DOHH2 (cell line): ENCODE data around the gene ABRAXAS1.
"Not testable (repeated sequence)": the region's sequence is repeated elsewhere in the genome, so short reads cannot be mapped to it uniquely, and the experiment has no call there.

Source experiments
- H3F3A ChIP-seq: fragments of 200-600 bp; sonication (generic), shearing (Covaris generic); 2 replicates; pipeline ENCODE4 v1.6.0; 2016; ENCODE audit warnings: antibody characterized with exemption, mild to moderate bottlenecking; ENCODE audit not compliant: control insufficient read depth, insufficient read depth
- H3K27ac ChIP-seq: fragments of 200-600 bp; sonication (generic); 2 replicates; pipeline ENCODE4 v1.5.1; 2014; ENCODE audit warnings: low read depth, mild to moderate bottlenecking, low read length, moderate library complexity
- H3K27me3 ChIP-seq: fragments of 200-600 bp; sonication (generic); 2 replicates; pipeline ENCODE4 v1.6.1; 2014; ENCODE audit warnings: mild to moderate bottlenecking, low read length, mixed read lengths; ENCODE audit not compliant: control insufficient read depth
- H3K36me3 ChIP-seq: fragments of 200-600 bp; sonication (generic); 2 replicates; pipeline ENCODE4 v1.6.1; 2014; ENCODE audit warnings: mild to moderate bottlenecking, low read length, moderate library complexity, mixed read lengths; ENCODE audit not compliant: control insufficient read depth
- H3K4me1 ChIP-seq: fragments of 200-600 bp; sonication (generic); 2 replicates; pipeline ENCODE4 v1.6.1; 2014; ENCODE audit warnings: mild to moderate bottlenecking, low read length, mixed read lengths; ENCODE audit not compliant: control insufficient read depth
- H3K4me2 ChIP-seq: fragments of 200-600 bp; sonication (generic); 2 replicates; pipeline ENCODE4 v1.6.0; 2014; ENCODE audit warnings: mild to moderate bottlenecking, low read length, moderate library complexity
- H3K4me3 ChIP-seq: fragments of 200-600 bp; sonication (generic); 2 replicates; pipeline ENCODE4 v1.5.1; 2014; ENCODE audit warnings: mild to moderate bottlenecking, low read length, mixed read lengths
- H3K79me2 ChIP-seq: fragments of 200-600 bp; sonication (generic); 2 replicates; pipeline ENCODE4 v1.6.1; 2014; ENCODE audit warnings: mild to moderate bottlenecking, low read length, mixed read lengths; ENCODE audit not compliant: control insufficient read depth
- H3K9me2 ChIP-seq: fragments of 200-600 bp; sonication (generic); replicated peaks from 2 replicates; pipeline ENCODE4 v1.6.1; 2014; ENCODE audit warnings: mild to moderate bottlenecking, low read length, mixed read lengths; ENCODE audit not compliant: control insufficient read depth
- H3K9me3 ChIP-seq: fragments of 200-600 bp; sonication (generic); 2 replicates; pipeline ENCODE4 v1.6.1; 2014; ENCODE audit warnings: antibody characterized with exemption, low read length, mixed read lengths; ENCODE audit not compliant: control insufficient read depth, insufficient read depth
- H4K20me1 ChIP-seq: fragments of 200-600 bp; sonication (generic); 2 replicates; pipeline ENCODE4 v1.6.0; 2014; ENCODE audit warnings: low read depth, mild to moderate bottlenecking, antibody characterized with exemption, low read length, moderate library complexity; ENCODE audit not compliant: control insufficient read depth, insufficient read depth
- CTCF ChIP-seq: fragments of 200-600 bp; sonication (generic); IDR thresholded peaks from one replicate; pipeline ENCODE4 v1.5.1; 2014; ENCODE audit warnings: antibody characterized with exemption, mild to moderate bottlenecking, low read depth, low read length; ENCODE audit not compliant: poor library complexity, severe bottlenecking
- EZH2phosphoT487 ChIP-seq: fragments of 200-600 bp; sonication (generic); IDR thresholded peaks from 2 replicates; pipeline ENCODE4 v1.6.1; 2017; ENCODE audit warnings: borderline replicate concordance, mild to moderate bottlenecking, antibody characterized with exemption, low read length, moderate library complexity, mixed read lengths

The ABRAXAS1 gene

GRCh38 chr4:83516042-83516772 lies 31.3 kb upstream of the ABRAXAS1 start:
- Histone ChIP-seq H3K4me1 (no peaks in the 10 kb centered on the region), H3K27ac (no peak overlapping the region), H3K79me2 (no peaks in the 10 kb centered on the region), H3K9me2 (no peaks in the 10 kb centered on the region), H4K20me1 (no peaks in the 10 kb centered on the region), H3K4me2 (no peak overlapping the region), H3F3A (no peaks in the 10 kb centered on the region), H3K9me3 (no peaks in the 10 kb centered on the region), H3K4me3 (no peak overlapping the region), H3K27me3 (no peaks in the 10 kb centered on the region), H3K36me3 (no peaks in the 10 kb centered on the region)
- no peak for TF ChIP-seq EZH2phosphoT487
- no peak for TF ChIP-seq CTCF

GRCh38 chr4:83510442-83510841 lies 25.5 kb upstream of the ABRAXAS1 start:
- Histone ChIP-seq H3K27ac (no peak overlapping the region), H3K79me2 (no peaks in the 10 kb centered on the region), H4K20me1 (no peaks in the 10 kb centered on the region), H3K4me3 (no peak overlapping the region), H3K4me1 (no peaks in the 10 kb centered on the region), H3K4me2 (no peak overlapping the region), H3K9me3 (no peaks in the 10 kb centered on the region), H3F3A (no peaks in the 10 kb centered on the region), H3K9me2 (no peaks in the 10 kb centered on the region), H3K36me3 (no peaks in the 10 kb centered on the region), H3K27me3 (no peaks in the 10 kb centered on the region)
- TF ChIP-seq CTCF, result no peak
- no peak for TF ChIP-seq EZH2phosphoT487

GRCh38 chr4:83509156-83509585 lies 24.3 kb upstream of the ABRAXAS1 start:
- not testable (repeated sequence) for H3K36me3 ChIP-seq, H3K4me3 ChIP-seq, H3K4me2 ChIP-seq, H3K79me2 ChIP-seq, H3K27me3 ChIP-seq, H3K27ac ChIP-seq, H3K4me1 ChIP-seq, H3K9me2 ChIP-seq, H3F3A ChIP-seq, H3K9me3 ChIP-seq, H4K20me1 ChIP-seq
- peak; percentile 77 for TF ChIP-seq CTCF
